HG02973 (cell line): ENCODE results near the gene SPTBN5.

ENCODE experiments used
- ATAC-seq: cut with Tn5 transposase; IDR thresholded peaks from one replicate; pipeline ENCODE4 v1.9.1; 2021; ENCODE audit warnings: moderate library complexity; ENCODE audit not compliant: unreplicated experiment

Gene SPTBN5

DNA sequence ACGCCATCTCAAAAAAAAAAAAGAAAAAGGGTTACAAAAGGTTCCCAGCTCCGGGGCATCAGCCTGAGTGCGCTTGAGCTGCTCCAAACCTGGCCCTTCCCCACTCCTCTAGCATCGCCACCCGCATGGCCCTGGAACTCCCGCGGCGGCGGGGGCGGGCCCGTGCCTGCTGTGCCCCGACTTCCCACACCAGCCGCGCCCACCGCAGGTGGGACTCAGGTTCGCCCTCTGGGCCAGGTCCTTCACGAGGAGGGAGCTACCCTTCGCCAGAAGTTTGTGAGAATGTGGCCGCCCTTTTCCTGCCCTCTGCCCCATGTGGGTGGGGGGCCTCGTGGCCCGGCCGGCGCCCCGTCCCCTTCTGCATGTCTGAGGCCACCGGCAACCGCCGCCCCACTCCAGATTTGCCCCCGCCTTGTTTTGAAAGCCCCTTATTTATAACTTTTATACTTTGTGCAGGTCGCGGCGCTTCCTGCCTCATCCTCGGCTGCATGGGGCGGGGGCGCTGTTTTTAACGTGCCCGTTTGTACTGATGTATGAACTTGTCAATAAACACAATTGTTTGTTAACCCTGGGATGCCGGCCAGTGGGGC, 66.5 kb downstream of the SPTBN5 start:
- ATAC-seq, result no peak

DNA sequence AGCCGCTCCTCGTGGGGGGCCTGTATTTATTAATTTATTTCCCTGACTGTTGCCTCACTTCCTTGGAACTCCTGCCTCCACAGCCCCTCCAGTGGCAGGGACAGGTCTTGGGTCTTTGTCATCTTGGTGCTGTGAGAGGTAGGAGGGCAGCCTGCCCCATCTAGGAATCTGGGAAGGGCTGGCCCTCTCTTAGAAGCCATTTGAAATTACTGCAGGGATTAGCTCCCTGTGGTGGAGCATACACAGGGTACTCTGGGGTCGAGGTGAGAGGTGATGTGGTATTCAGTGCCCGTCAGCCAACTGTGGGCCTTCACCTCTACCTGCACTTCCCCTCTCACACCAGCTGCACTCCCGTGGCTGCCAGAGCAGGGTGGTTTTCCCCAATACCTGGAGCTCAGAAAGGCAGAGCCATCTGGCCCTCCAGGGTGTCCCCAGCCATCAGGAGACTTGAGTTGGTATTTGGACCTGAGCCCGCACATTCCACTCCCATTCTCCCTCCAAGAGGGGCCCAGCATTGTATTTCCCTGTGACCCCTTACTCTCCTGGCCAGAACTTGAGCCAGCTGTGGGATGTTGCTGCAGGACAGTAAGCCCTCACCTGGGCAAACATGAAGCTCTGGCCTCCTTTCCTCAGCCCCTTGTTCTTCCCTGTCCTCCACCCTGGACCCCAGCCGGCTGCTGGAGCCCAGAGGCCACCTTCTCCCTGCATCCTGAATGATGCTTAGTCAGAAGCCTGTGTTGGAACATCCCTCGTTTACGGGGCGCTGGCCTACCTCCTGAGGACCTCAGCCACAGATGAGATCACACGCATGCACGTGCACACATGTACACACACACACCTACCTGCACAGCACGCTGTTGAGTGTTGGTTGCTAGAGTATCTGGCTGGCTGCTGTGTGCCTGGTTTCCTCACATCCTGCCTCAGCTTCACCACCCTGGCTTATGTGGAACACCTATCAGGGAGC, 68.0 kb downstream of the SPTBN5 start:
- ATAC-seq, result no peak

DNA sequence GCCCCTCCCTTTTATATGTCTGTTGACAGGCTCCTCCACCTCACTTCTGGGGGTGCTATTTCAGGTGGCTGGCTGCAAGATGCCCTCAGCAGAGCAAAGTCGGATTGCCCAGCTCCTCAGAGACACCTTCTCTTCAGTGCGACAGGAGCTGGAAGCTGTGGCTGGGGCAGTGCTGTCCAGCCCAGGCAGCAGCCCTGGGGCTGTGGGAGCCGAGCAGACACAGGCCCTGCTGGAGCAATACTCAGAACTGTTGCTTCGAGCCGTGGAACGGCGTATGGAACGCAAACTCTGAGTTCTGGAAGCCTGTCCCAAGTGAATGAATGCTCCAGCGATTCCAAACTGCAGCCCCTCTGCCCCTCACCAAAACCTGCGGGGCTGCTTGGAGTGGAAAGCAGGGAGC, 68.7 kb downstream of the SPTBN5 start:
- ATAC-seq, result no peak

DNA sequence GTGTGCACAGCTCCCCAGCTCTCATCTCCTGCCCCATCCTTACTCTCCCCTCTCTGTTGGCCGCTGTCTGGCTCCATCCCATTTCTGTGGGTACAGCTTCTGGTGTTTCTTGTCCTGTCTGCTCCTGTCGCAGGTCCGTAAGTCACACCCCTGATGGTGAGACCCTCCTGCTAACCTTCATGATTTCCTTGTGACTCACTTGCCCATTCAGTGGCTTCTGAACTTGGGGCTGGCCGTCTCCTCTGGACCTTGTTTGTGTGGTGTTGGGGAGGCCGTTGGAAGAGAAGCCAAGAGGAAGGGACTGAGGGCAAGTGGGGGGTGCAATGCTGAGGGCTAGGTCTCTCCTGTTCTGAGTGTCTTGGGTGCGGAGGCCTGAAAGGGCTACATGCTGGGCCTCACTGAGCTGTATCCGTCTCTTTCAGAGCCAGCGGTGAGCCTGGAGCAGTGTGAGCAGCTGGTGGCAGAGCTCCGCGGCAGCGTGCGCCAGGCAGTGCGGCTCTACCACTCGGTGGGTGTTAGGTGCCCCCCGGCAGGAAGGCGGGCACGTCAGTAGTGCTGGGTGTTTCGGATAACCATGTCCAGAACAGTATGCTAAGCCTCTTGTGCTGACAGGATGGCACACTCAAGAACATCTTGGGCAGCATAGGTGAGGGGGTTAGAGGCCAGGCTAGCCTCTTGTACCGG, 69.6 kb downstream of the SPTBN5 start:
- ATAC-seq, result no peak

DNA sequence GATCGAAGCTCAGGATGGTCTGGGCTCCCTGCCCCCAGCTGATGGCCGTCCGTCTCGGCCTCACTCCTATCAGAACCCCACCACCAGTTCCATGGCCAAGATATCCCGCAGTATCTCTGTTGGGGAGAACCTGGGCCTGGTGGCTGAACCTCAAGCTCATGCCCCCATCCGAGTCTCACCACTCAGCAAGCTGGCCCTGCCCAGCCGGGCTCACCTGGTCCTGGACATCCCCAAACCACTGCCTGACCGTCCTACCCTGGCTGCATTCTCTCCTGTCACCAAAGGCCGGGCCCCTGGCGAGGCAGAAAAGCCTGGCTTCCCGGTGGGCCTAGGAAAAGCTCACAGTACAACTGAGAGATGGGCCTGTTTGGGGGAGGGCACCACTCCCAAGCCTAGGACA, 70.4 kb downstream of the SPTBN5 start:
- ATAC-seq, result no peak

DNA sequence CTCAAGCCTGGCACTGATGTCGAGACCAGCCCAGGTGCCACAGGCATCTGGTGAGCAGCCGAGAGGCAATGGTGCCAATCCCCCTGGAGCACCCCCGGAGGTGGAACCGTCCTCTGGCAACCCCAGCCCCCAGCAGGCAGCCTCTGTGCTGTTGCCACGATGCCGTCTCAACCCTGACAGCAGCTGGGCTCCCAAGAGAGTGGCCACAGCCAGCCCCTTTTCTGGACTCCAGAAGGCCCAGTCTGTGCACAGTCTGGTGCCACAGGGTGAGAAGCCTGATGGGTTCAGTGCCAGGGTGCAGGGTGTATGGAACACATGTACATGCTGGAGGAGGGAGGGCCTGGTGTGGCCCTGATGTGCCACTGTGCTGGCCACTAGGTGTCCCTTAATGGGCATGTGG, 70.9 kb downstream of the SPTBN5 start:
- no peak for ATAC-seq

DNA sequence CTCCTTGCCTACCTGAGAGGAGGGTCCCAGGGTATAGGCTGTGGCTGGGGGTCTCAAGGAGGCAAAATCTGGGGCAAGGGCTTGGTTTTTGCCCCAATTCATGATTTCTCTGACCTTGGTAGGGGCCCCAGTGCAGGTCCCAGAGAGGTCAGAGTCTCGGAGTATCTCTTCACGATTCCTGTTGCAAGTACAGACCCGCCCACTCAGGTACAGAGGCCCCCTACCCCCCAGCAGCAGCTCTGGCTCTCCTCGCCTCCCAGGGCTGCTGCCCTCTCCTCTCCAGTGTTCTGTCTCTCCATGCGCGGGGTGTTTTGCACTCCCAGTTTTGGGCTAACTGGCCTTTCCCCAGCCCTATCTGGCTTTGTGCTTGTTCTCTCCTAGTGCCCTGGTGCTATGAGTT, 71.4 kb downstream of the SPTBN5 start:
- ATAC-seq, result no peak

DNA sequence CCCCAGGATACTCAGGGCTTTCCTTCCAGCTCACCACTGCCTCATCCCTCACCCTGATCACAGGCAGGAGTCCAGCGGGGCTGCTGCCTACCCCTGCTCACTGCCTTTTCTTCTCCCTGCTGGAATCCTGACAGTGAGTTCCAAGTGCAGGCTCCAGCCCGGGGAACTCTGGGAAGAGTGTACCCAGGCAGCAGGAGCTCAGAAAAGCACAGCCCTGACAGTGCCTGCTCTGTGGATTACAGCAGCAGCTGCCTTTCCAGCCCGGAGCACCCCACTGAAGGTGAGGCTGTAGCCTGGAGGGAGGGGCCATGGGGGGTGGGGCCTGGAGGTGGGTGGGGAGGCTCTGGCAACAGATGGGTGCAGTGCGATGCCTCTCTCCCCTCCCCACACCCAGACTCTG, 72.0 kb downstream of the SPTBN5 start:
- ATAC-seq, result no peak

DNA sequence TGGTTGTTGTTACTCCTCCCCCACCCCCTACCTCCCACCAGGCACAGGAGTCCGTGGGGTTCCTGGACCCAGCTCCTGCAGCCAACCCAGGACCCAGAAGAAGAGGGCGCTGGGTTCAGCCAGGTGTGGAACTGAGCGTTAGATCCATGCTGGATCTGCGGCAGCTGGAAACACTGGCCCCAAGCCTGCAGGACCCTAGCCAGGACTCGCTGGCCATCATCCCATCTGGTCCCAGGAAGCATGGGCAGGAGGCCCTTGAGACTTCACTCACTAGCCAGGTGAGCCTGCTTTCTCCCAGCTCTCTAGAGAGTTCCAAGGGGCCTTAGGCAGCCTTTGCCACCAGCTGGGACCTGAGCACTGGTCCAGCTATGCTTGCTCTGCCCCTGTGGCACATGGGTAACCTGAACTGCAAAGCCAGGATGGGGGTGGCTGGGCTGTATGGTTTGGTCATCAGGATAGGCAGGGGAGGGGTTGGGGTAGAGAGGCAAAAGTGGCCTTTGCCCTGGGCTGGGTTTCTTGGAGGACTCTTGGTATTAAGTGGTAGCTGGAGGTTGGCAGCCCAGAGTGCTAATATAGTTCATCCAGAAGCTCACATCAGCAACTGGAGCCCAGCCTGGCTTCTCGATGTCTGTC, 72.9 kb downstream of the SPTBN5 start:
- no peak for ATAC-seq

DNA sequence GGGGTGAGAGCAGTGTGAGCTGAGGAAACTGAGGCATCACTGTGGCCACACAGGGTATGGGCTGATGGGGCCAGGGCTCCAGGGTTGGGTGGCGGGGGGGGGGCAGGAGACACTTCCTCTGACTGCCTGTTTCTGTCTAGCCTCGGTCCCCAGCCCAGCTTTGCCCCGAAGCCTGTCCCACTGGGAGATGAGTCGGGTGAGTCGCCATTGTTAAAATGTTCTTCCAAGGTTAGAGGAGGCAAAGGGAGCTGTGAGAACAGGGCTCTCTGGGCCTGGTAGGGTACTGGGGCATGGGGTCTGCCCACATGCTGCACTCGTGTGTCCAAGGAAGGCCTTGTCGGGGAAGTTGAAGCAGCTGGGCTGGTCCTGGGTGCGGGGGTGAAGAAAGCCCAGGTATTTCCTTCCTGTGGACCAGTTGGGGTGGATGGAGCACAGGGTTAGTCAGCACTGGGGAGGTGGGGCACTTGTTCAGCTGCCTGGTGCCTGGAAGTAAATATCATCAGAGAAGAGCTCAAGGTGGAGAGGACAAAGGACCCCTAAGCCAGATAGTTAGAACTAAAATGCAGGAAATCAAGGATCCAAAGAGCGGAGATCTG, 74.3 kb downstream of the SPTBN5 start:
- ATAC-seq, result no peak

DNA sequence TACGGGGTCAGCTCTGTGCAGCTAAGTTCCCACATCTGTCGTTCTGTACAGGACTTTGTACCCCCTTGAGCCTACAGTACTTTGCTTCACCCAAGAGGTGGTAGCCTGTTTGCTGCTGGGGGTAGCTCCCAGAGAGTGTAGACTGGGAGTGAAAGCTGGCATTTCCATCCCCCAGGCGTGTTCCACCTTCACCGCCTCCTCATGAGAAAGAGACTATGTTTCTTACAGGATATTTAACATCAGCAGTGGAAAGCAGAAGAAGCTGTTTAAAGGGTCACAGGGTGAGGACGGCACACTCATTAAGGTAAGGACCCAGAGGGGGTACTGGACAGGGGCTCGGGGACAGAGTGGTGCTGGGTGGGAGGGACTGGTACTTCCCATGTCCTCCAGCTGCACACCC, 76.1 kb downstream of the SPTBN5 start:
- ATAC-seq, result no peak

DNA sequence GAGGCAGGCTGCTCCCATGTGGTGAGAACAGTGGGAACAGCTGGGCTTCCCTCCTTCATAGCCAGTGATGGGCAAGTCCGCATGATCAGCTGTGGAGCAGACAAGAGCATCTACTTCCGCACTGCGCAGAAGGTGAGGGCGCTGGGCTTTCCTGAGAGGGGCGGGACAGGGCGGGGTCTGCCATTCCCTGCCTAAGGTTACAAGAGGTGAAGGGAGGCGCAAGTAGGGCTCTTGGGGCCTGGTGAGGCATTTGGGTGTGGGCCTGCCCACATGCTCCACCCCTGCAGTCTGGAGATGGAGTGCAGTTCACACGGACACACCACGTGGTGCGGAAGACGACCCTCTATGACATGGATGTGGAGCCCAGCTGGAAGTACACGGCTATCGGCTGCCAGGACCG, 76.5 kb downstream of the SPTBN5 start:
- no peak for ATAC-seq

DNA sequence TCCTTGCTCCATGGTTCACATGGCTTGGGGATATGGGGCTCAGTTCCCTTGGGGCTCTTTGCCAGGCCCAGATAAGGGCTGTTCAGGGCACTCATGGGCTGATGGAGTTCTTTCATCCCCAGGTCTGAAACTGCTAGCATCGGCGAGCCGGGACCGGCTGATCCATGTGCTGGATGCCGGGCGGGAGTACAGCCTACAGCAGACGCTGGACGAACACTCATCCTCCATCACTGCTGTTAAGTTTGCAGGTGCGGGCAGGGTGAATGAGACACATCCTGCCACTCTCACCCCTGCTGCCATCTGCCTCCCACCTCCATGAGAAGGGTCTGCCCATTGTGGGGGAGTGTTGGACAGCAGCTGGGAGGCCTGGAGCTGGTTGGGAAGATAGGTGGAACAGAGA, 77.1 kb downstream of the SPTBN5 start:
- ATAC-seq, result no peak

DNA sequence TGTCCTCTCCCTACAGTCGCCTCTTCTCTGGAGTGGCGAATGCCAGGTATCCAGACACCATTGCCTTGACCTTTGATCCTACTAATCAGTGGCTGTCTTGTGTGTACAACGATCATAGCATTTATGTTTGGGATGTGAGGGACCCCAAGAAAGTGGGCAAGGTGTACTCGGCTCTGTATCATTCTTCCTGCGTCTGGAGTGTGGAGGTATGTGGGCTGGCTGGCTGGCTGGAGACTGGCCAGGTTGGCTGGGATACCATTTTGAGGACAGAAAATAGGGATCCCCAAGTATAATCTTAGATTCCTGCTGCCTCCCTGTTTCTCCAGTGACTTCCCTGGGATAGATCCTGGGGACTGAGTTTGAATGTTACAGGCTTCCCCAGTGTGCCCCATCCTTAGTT, 79.3 kb downstream of the SPTBN5 start:
- no peak for ATAC-seq

DNA sequence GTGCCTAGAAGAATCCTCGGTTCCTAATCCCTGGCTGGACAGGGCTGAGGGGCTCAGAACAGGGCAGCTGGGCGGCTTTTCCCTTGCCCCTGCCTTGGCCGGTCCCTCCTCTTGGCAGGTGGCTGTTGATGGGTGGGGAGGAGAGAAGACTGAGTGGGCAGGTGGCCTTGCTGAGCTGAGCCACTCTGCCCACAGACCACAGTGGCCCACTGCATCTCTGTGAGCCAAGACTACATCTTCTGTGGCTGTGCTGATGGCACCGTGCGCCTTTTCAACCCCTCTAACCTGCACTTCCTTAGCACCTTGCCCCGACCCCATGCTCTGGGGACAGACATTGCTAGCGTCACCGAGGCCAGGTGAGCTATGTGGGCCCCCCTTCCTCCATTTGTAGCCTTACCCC, 80.4 kb downstream of the SPTBN5 start:
- no peak for ATAC-seq

DNA sequence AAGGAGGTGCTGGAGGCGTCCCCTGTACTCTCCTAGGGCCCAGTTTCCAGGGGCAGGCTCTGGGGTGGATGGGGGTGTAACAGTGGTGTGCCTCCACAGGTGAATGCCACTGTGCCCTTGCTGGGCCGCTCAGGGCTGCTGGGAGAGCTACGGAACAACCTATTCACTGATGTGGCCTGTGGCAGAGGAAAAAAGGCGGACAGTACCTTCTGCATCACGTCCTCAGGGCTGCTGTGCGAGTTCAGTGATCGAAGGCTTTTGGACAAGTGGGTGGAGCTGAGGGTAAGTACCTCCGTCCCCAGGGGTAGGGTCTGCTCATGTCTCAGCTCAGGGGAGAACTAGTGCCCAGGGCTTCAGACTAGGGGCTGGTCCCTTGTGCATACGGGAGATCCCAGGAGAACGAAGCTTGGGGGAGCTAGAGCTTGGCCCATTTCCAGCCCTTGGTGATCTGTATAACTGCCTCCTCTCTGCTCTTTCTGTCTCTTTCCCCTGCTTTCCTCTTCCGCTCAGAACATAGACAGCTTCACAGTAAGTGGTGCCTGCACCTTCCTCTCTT, 81.0 kb downstream of the SPTBN5 start:
- no peak for ATAC-seq

DNA sequence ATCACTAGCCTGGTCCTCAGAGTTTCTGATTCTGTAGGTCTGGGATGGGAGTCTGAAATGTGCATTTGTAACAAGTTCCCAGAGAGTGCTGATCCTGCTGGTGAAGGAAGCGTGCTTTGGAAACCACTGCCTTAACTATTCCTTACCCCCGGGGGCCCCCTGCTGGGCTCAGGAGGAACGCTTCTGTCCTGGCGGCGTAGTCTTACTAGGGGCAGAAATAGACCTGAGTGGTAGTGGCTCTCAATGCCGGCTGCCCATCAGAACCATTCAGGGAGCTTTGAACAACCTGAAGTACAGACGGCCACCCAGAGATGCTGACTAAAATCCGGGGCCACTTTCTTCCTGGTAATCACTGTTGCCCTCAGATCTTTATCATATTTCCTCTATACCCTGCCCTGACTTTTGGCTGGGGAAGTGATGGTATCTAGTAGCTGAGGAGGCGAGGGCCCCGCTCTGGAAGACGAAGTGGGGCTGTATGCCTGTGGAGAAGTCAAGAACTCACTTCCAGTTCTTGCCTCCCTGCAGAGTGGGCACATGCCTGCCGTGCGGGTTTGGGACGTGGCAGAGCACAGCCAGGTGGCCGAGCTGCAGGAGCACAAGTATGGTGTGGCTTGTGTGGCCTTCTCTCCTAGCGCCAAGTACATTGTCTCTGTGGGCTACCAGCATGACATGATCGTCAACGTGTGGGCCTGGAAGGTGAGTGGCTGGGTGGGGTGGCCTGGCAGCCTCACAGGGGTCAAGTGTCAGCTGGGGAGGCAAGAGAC, 82.2 kb downstream of the SPTBN5 start:
- ATAC-seq, result no peak

DNA sequence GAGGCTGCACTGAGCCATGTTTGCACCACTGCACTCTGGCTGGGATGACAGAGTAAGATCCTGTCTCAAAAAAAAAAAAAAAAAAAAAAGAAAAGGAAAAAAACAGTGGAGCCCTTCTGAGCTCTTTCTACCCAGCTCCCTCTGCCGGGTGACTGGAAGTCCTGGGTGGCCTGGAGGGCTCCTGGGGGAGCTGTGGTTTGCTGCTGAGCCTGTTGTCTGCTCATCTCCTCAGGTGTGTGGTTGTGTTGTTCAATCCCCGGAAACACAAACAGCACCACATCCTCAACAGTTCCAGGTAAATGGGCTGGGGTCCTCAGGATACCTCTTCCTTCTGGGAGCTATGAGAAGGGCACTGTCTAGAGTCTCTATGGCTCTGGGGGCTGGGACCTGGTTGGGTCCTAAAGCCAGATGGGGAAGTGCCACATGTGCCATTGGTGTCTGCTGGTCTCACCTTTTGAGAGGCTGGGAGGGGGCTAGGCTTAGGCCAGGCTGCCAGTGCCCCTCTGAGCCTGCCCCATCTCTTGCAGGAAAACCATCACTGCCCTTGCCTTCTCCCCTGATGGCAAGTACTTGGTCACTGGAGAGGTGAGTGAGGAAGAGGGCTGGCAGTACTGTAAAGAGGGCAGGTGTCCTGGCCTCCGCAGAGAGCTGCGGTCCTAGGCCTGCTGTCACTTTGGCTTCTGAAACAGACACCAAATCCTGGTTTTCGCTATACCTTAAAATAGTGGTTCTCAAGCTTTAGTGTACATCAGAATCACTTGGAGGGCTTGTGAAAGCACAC, 83.0 kb downstream of the SPTBN5 start:
- ATAC-seq, result no peak

DNA sequence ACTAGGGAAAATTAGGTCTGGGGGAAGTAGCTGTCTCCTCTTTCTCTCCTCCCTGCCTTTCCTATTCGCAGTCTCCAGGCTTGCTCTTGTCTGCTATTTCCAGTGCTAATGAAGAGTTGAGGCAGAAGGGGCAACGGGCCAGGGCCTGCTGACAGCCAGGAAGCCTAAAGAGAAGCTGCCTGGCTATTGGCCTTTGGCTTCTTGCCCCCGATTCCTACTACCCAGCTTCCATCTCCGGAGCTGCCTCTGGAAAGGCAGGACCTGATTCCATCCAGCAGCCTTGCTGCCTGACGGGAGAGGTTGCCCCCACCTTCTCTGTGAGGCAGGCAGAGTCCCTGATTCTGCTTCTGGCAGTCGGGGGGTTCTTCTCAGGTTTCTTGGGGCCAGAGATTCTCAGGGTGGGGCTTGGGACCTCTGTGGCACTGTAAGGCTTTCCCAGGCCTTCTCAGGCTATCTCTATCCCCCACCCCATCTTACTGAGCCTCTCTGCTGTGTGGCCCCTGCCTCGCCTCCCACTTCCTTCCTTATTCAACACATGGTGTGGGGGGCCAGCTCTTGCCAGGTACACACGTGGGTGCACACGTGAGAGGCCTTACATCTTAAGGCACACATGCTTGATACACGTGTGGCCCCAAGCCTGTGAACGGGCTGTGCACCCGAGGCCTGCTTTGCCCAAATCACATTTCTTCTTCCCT, 84.2 kb downstream of the SPTBN5 start:
- no peak for ATAC-seq
